ENCODE data around the gene NRXN2.

NRXN2 gene

GRCh38 chr11:64652586-64653387 lies 70.2 kb downstream of the NRXN2 start:
- TF ChIP-seq SIN3A (IDR thresholded peaks at IDR 0.05; ENCODE audit: borderline replicate concordance, insufficient read depth, low read length) (no peak), FOXP2 (optimal IDR thresholded peaks at IDR 0.05; ENCODE audit: borderline replicate concordance, extremely low read depth, extremely low read length, insufficient read depth) (no peak), TAF1 (IDR thresholded peaks at IDR 0.05; ENCODE audit: borderline replicate concordance, insufficient read depth, low read length) (no peak), POLR2AphosphoS5 (IDR thresholded peaks at IDR 0.05; ENCODE audit: low read depth, low read length) (no peak)
- TF ChIP-seq, protein P1, sequence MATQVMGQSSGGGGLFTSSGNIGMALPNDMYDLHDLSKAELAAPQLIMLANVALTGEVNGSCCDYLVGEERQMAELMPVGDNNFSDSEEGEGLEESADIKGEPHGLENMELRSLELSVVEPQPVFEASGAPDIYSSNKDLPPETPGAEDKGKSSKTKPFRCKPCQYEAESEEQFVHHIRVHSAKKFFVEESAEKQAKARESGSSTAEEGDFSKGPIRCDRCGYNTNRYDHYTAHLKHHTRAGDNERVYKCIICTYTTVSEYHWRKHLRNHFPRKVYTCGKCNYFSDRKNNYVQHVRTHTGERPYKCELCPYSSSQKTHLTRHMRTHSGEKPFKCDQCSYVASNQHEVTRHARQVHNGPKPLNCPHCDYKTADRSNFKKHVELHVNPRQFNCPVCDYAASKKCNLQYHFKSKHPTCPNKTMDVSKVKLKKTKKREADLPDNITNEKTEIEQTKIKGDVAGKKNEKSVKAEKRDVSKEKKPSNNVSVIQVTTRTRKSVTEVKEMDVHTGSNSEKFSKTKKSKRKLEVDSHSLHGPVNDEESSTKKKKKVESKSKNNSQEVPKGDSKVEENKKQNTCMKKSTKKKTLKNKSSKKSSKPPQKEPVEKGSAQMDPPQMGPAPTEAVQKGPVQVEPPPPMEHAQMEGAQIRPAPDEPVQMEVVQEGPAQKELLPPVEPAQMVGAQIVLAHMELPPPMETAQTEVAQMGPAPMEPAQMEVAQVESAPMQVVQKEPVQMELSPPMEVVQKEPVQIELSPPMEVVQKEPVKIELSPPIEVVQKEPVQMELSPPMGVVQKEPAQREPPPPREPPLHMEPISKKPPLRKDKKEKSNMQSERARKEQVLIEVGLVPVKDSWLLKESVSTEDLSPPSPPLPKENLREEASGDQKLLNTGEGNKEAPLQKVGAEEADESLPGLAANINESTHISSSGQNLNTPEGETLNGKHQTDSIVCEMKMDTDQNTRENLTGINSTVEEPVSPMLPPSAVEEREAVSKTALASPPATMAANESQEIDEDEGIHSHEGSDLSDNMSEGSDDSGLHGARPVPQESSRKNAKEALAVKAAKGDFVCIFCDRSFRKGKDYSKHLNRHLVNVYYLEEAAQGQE (IDR thresholded peaks at IDR 0.05; ENCODE audit: insufficient read depth in 1 of 2, low read depth in 2 of 2, low read length in 2 of 2) = no peak

- TF ChIP-seq FOXP2 (optimal IDR thresholded peaks at IDR 0.05; ENCODE audit: borderline replicate concordance, extremely low read depth, extremely low read length, insufficient read depth) (no peak), SIN3A (IDR thresholded peaks at IDR 0.05; ENCODE audit: borderline replicate concordance, insufficient read depth, low read length) (no peak), POLR2AphosphoS5 (IDR thresholded peaks at IDR 0.05; ENCODE audit: low read depth, low read length) (no peak), TAF1 (IDR thresholded peaks at IDR 0.05; ENCODE audit: borderline replicate concordance, insufficient read depth, low read length) (no peak)
- TF ChIP-seq, protein P1 (IDR thresholded peaks at IDR 0.05; ENCODE audit: insufficient read depth in 1 of 2, low read depth in 2 of 2, low read length in 2 of 2) = no peak
Measured at GRCh38 chr11:64650923-64651523, 72.0 kb downstream of the NRXN2 start.

GRCh38 chr11:64649291-64649697 lies 73.7 kb downstream of the NRXN2 start:
- TF ChIP-seq TAF1 (IDR thresholded peaks at IDR 0.05; ENCODE audit: borderline replicate concordance, insufficient read depth, low read length) (no peak), FOXP2 (optimal IDR thresholded peaks at IDR 0.05; ENCODE audit: borderline replicate concordance, extremely low read depth, extremely low read length, insufficient read depth) (no peak), POLR2AphosphoS5 (IDR thresholded peaks at IDR 0.05; ENCODE audit: low read depth, low read length) (no peak), SIN3A (IDR thresholded peaks at IDR 0.05; ENCODE audit: borderline replicate concordance, insufficient read depth, low read length) (no peak)
- TF ChIP-seq, protein P1 (IDR thresholded peaks at IDR 0.05; ENCODE audit: insufficient read depth in 1 of 2, low read depth in 2 of 2, low read length in 2 of 2) = no peak

GRCh38 chr11:64648551-64648950 lies 74.4 kb downstream of the NRXN2 start:
- TF ChIP-seq, protein P1 (IDR thresholded peaks at IDR 0.05; ENCODE audit: insufficient read depth in 1 of 2, low read depth in 2 of 2, low read length in 2 of 2) = no peak
- TF ChIP-seq FOXP2 (optimal IDR thresholded peaks at IDR 0.05; ENCODE audit: borderline replicate concordance, extremely low read depth, extremely low read length, insufficient read depth) = no peak
- no peak for TF ChIP-seq POLR2AphosphoS5 (IDR thresholded peaks at IDR 0.05; ENCODE audit: low read depth, low read length)
- no peak for TF ChIP-seq SIN3A (IDR thresholded peaks at IDR 0.05; ENCODE audit: borderline replicate concordance, insufficient read depth, low read length)
- no peak for TF ChIP-seq TAF1 (IDR thresholded peaks at IDR 0.05; ENCODE audit: borderline replicate concordance, insufficient read depth, low read length)
